ENCODE results near the gene SUPT3H. TPM values are rescaled to one million over a fixed set of nuclear protein-coding genes. Genes with fewer than 3 reads are reported as not detected.
"Not testable (repeated sequence)": the region's sequence is repeated elsewhere in the genome, so short reads cannot be mapped to it uniquely, and the experiment has no call there.

Gene SUPT3H
- total and polyA plus RNA-seq, 2 donors (not counting 1 experiment from before 2014, with no cell fraction given): 5.5 to 12.4 TPM

GRCh38 chr6:45072016-45072415 lies 305.7 kb downstream of the SUPT3H start:
- H4K20me1 ChIP-seq (ENCODE audit: control insufficient read depth, insufficient read depth, low read length, poor library complexity, severe bottlenecking): no peaks in the 10 kb centered on the region
- no peaks in the 10 kb centered on the region for H3K9me3 ChIP-seq (ENCODE audit: control extremely low read depth in 1 of 3, control insufficient read depth in 2 of 3, insufficient read depth in 1 of 3, low read length in 2 of 3)
- no peak overlapping the region for H3K27ac ChIP-seq (ENCODE audit: low read length in 2 of 2)
- Mint-ChIP-seq H3K4me3 (no peak overlapping the region), H3K4me1 (peaks cover 4% of the 10 kb centered on the region), H3K27me3 (no peaks in the 10 kb centered on the region), H3K9me3 (ENCODE audit: insufficient read depth) (no peaks in the 10 kb centered on the region), H3K27ac (no peak overlapping the region)
- no peak overlapping the region for H3K4me2 ChIP-seq (replicated peaks; ENCODE audit: low read depth, low read length, poor library complexity, severe bottlenecking)
- no peak overlapping the region for H2AFZ ChIP-seq (ENCODE audit: insufficient read depth, low read depth, low read length, poor library complexity, severe bottlenecking)
- no peak overlapping the region for H3K9ac ChIP-seq (ENCODE audit: low read length)
- POLR2A ChIA-PET: no interaction called here
- ATAC-seq (ENCODE audit: low read depth) (no peak), DNase-seq (no peak)
- no peaks in the 10 kb centered on the region for H3K4me1 ChIP-seq (ENCODE audit: control insufficient read depth in 2 of 2, insufficient read depth in 2 of 2, low read length in 2 of 2)
- TF ChIP-seq EZH2 (IDR thresholded peaks at IDR 0.05; ENCODE audit: borderline replicate concordance, insufficient read depth, low read depth, low read length, poor library complexity, severe bottlenecking): no peak
- TF ChIP-seq CTCF (IDR thresholded peaks at IDR 0.05): no peak
- intact Hi-C loops (cut with micrococcal nuclease): no loop called here
- CTCF ChIA-PET: no interaction called here
- no CpG with 5 or more reads among the region's 1 CpG for WGBS (ENCODE audit: insufficient coverage)
- H3K36me3 ChIP-seq (replicated peaks in 1 of 2; ENCODE audit: control extremely low read depth in 1 of 2, control insufficient read depth in 1 of 2, extremely low read depth in 1 of 2, insufficient read depth in 2 of 2, low read length in 1 of 2): no peaks in the 10 kb centered on the region
- no peaks in the 10 kb centered on the region for H3K27me3 ChIP-seq (replicated peaks in 1 of 4; ENCODE audit: control extremely low read depth in 1 of 4, control insufficient read depth in 3 of 4, insufficient read depth in 4 of 4, low read length in 3 of 4)
- no peaks in the 10 kb centered on the region for H3K79me2 ChIP-seq (ENCODE audit: control insufficient read depth, insufficient read depth, low read length)
- H3K4me3 ChIP-seq (ENCODE audit: control extremely low read depth in 1 of 5, extremely low read depth in 1 of 5, insufficient read depth in 1 of 5, low read depth in 2 of 5, low read length in 4 of 5): no peak overlapping the region

DNA sequence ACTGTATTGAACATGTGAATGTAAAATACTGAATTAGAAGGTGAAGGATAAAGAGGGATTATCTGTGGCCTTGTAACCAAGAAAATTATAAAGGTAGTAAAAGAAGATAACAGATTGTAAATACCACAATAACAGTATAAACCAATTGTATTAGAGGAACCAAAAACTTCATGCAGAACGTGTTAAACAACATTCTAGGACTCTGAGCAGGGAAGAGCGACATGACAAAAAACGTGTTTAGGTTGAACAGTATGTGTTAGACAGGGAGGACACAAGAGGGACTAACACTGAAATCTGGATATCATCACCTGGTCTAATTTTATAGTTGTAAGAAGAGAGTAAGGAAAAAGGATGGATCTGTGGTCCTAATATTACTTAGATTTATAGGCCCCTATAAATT lies 308.6 kb downstream of the SUPT3H start:
- H3K9me3 Mint-ChIP-seq (ENCODE audit: insufficient read depth): no peaks in the 10 kb centered on the region
- no peak overlapping the region for H3K27ac ChIP-seq (ENCODE audit: low read length in 2 of 2)
- no peak overlapping the region for H3K9ac ChIP-seq (ENCODE audit: low read length)
- H3K79me2 ChIP-seq (ENCODE audit: control insufficient read depth, insufficient read depth, low read length): no peaks in the 10 kb centered on the region
- no peak overlapping the region for H3K4me2 ChIP-seq (replicated peaks; ENCODE audit: low read depth, low read length, poor library complexity, severe bottlenecking)
- H3K4me1 ChIP-seq (ENCODE audit: control insufficient read depth in 2 of 2, insufficient read depth in 2 of 2, low read length in 2 of 2): no peaks in the 10 kb centered on the region
- H3K27ac Mint-ChIP-seq: no peak overlapping the region
- intact Hi-C loops (cut with micrococcal nuclease): no loop called here
- no peaks in the 10 kb centered on the region for H3K9me3 ChIP-seq (ENCODE audit: control extremely low read depth in 1 of 3, control insufficient read depth in 2 of 3, insufficient read depth in 1 of 3, low read length in 2 of 3)
- no peak overlapping the region for H3K4me3 Mint-ChIP-seq
- no peak overlapping the region for H2AFZ ChIP-seq (ENCODE audit: insufficient read depth, low read depth, low read length, poor library complexity, severe bottlenecking)
- ChIA-PET POLR2A (no interaction called here), CTCF (no interaction called here)
- WGBS (ENCODE audit: insufficient coverage): 95% methylated on average over 3 of the region's 3 CpGs
- H3K4me1 Mint-ChIP-seq: no peaks in the 10 kb centered on the region
- H3K36me3 ChIP-seq (replicated peaks in 1 of 2; ENCODE audit: control extremely low read depth in 1 of 2, control insufficient read depth in 1 of 2, extremely low read depth in 1 of 2, insufficient read depth in 2 of 2, low read length in 1 of 2): no peaks in the 10 kb centered on the region
- no peak for DNase-seq
- H3K27me3 ChIP-seq (replicated peaks in 1 of 4; ENCODE audit: control extremely low read depth in 1 of 4, control insufficient read depth in 3 of 4, insufficient read depth in 4 of 4, low read length in 3 of 4): no peaks in the 10 kb centered on the region
- H3K27me3 Mint-ChIP-seq: no peaks in the 10 kb centered on the region
- no peak for ATAC-seq (ENCODE audit: low read depth)
- no peak overlapping the region for H3K4me3 ChIP-seq (ENCODE audit: control extremely low read depth in 1 of 5, extremely low read depth in 1 of 5, insufficient read depth in 1 of 5, low read depth in 2 of 5, low read length in 4 of 5)
- no peak for TF ChIP-seq CTCF (IDR thresholded peaks at IDR 0.05)
- TF ChIP-seq EZH2 (IDR thresholded peaks at IDR 0.05; ENCODE audit: borderline replicate concordance, insufficient read depth, low read depth, low read length, poor library complexity, severe bottlenecking): no peak
- no peaks in the 10 kb centered on the region for H4K20me1 ChIP-seq (ENCODE audit: control insufficient read depth, insufficient read depth, low read length, poor library complexity, severe bottlenecking)

DNA sequence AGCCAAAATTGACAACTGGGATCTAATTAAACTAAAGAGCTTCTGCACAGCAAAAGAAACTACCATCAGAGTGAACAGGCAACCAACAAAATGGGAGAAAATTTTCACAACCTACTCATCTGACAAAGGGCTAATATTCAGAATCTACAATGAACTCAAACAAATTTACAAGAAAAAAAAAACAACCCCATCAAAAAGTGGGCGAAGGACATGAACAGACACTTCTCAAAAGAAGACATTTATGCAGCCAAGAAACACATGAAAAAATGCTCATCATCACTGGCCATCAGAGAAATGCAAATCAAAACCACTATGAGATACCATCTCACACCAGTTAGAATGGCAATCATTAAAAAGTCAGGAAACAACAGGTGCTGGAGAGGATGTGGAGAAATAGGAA lies 310.3 kb downstream of the SUPT3H start:
- DNase-seq; H4K20me1 ChIP-seq (ENCODE audit: control insufficient read depth, insufficient read depth, low read length, poor library complexity, severe bottlenecking); POLR2A ChIA-PET; H3K27ac Mint-ChIP-seq; H3K4me1 Mint-ChIP-seq; intact Hi-C loops (cut with micrococcal nuclease); H3K27me3 Mint-ChIP-seq; H3K4me1 ChIP-seq (ENCODE audit: control insufficient read depth in 2 of 2, insufficient read depth in 2 of 2, low read length in 2 of 2); H3K79me2 ChIP-seq (ENCODE audit: control insufficient read depth, insufficient read depth, low read length); H3K27ac ChIP-seq (ENCODE audit: low read length in 2 of 2); CTCF ChIA-PET; H3K36me3 ChIP-seq (replicated peaks in 1 of 2; ENCODE audit: control extremely low read depth in 1 of 2, control insufficient read depth in 1 of 2, extremely low read depth in 1 of 2, insufficient read depth in 2 of 2, low read length in 1 of 2); H3K27me3 ChIP-seq (replicated peaks in 1 of 4; ENCODE audit: control extremely low read depth in 1 of 4, control insufficient read depth in 3 of 4, insufficient read depth in 4 of 4, low read length in 3 of 4); H3K9me3 Mint-ChIP-seq (ENCODE audit: insufficient read depth); H3K9ac ChIP-seq (ENCODE audit: low read length); H3K4me3 Mint-ChIP-seq; H3K4me3 ChIP-seq (ENCODE audit: control extremely low read depth in 1 of 5, extremely low read depth in 1 of 5, insufficient read depth in 1 of 5, low read depth in 2 of 5, low read length in 4 of 5); H3K9me3 ChIP-seq (ENCODE audit: control extremely low read depth in 1 of 3, control insufficient read depth in 2 of 3, insufficient read depth in 1 of 3, low read length in 2 of 3); ATAC-seq (ENCODE audit: low read depth); H2AFZ ChIP-seq (ENCODE audit: insufficient read depth, low read depth, low read length, poor library complexity, severe bottlenecking); H3K4me2 ChIP-seq (replicated peaks; ENCODE audit: low read depth, low read length, poor library complexity, severe bottlenecking): not testable (repeated sequence)
- no CpG with 5 or more reads among the region's 1 CpG for WGBS (ENCODE audit: insufficient coverage)

Measured in B cell (primary cell).